ENCODE measurements around the gene RBM4B. TPM values are rescaled to one million over a fixed set of nuclear protein-coding genes. Genes with fewer than 3 reads are reported as not detected.
"Not testable (repeated sequence)": the region's sequence is repeated elsewhere in the genome, so short reads cannot be mapped to it uniquely, and the experiment has no call there.

RBM4B gene
- total RNA-seq, 4 donors from 2014 or later: 10.3 to 13.2 (median 12.2) TPM

DNA sequence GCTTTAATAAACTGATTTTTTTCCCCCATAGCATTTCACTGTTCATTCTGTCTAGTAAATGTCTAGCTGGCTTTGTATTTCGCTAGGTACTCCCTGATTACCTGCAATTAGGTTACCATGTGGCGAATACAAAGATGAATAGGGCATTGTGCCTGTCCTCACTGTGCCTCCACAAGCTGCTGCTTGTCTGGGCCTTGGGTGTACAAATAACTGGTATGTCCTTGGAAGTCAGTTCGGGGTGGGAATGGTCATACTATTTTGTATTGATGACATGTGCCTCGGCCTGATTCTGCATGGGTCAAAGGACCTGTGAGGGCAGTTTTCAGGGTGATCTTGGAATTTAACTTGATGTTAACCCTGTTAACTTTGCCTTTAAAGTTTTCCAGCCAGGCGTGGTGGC is 27.8 kb downstream of the RBM4B start:
- intact Hi-C loops (cut with DNase I): no loop called here
- Histone ChIP-seq H3K27ac (replicated peaks in 1 of 4) (no peak overlapping the region), H3K4me1 (peaks cover 23 to 51% (median 30%) of the 10 kb centered on the region in 4 donors), H3K4me3 (no peak overlapping the region), H3K36me3 (peaks cover 17 to 84% (median 62%) of the 10 kb centered on the region in 4 donors), H3K9me3 (no peaks in the 10 kb centered on the region), H3K27me3 (no peaks in the 10 kb centered on the region)
- 100% methylated on average over 4 of the region's 5 CpGs for WGBS
- TF ChIP-seq, protein P1, sequence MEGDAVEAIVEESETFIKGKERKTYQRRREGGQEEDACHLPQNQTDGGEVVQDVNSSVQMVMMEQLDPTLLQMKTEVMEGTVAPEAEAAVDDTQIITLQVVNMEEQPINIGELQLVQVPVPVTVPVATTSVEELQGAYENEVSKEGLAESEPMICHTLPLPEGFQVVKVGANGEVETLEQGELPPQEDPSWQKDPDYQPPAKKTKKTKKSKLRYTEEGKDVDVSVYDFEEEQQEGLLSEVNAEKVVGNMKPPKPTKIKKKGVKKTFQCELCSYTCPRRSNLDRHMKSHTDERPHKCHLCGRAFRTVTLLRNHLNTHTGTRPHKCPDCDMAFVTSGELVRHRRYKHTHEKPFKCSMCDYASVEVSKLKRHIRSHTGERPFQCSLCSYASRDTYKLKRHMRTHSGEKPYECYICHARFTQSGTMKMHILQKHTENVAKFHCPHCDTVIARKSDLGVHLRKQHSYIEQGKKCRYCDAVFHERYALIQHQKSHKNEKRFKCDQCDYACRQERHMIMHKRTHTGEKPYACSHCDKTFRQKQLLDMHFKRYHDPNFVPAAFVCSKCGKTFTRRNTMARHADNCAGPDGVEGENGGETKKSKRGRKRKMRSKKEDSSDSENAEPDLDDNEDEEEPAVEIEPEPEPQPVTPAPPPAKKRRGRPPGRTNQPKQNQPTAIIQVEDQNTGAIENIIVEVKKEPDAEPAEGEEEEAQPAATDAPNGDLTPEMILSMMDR (IDR thresholded peaks at IDR 0.05): no peak
- TF ChIP-seq POLR2A (IDR thresholded peaks at IDR 0.05; ENCODE audit: low read depth) (no peak), POLR2AphosphoS5 (IDR thresholded peaks at IDR 0.05) (no peak), EP300 (IDR thresholded peaks at IDR 0.05) (no peak)
- no peak for DNase-seq (ENCODE audit: extremely low spot score)

DNA sequence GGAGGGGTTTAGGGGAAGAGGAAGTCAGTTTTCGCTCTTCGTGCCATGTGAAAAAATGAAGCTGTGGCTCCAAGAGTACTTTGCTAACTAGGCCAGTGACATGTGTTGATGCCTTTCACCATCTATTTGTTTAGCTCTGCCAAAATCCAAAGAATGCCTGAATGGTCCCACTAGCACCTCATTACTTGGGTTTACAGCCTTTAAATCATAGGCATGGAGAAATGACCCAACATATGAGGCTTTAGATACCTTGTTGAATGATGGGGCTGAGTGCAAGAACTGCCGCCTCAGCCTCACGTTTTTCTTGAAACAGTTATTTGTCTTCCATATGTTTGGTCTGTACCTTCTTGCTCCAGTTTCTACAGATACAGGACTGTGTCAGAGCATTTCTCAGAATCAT is 30.9 kb downstream of the RBM4B start:
- peak overlapping the region; percentile 16 to 68 (median 48) for H3K27ac ChIP-seq (replicated peaks in 1 of 4)
- intact Hi-C loops (cut with DNase I): no loop called here
- H3K4me3 ChIP-seq: no peak overlapping the region
- H3K36me3 ChIP-seq: peaks cover 29 to 92% (median 77%) of the 10 kb centered on the region in 4 donors
- peaks cover 53 to 82% (median 60%) of the 10 kb centered on the region in 4 donors for H3K4me1 ChIP-seq
- WGBS: 68% methylated on average over 4 of the region's 4 CpGs
- no peak for DNase-seq (ENCODE audit: extremely low spot score)
- TF ChIP-seq, protein P1 (IDR thresholded peaks at IDR 0.05): no peak
- H3K27me3 ChIP-seq: no peaks in the 10 kb centered on the region
- no peaks in the 10 kb centered on the region for H3K9me3 ChIP-seq

DNA sequence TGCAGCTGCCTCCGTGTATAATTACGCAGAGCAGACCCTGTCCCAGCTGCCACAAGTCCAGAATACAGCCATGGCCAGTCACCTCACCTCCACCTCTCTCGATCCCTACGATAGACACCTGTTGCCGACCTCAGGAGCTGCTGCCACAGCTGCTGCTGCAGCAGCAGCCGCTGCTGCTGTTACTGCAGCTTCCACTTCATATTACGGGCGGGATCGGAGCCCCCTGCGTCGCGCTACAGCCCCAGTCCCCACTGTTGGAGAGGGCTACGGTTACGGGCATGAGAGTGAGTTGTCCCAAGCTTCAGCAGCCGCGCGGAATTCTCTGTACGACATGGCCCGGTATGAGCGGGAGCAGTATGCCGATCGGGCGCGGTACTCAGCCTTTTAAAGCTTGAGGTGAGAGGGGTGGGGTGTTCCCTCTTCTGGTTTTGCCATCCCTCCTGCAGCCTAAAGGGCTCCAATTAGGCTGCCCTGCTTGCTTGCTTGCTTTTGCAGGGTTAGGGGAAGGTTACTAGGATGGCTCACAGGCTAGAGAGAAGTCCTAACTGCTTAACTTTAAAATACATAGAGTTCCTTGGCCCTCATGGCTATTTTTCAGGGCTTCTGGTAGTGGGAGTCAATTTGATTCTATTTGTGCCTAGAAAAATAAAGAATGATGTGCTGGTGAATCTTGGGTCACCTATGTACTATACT is 33.8 kb downstream of the RBM4B start:
- Histone ChIP-seq H3K27ac (replicated peaks in 1 of 4) (peak overlapping the region in 3 of 4 donors; percentile 25 to 68 (median 67)), H3K9me3 (no peaks in the 10 kb centered on the region), H3K4me1 (peaks cover 74 to 92% (median 88%) of the 10 kb centered on the region in 4 donors), H3K27me3 (no peaks in the 10 kb centered on the region), H3K4me3 (peak overlapping the region in 1 of 4 donors; percentile 80), H3K36me3 (peaks cover 21 to 92% (median 66%) of the 10 kb centered on the region in 4 donors)
- 93% methylated on average over 12 of the region's 24 CpGs for WGBS
- no peak for DNase-seq (ENCODE audit: extremely low spot score)
- TF ChIP-seq POLR2A (IDR thresholded peaks at IDR 0.05; ENCODE audit: low read depth) (no peak), POLR2AphosphoS5 (IDR thresholded peaks at IDR 0.05) (no peak), EP300 (IDR thresholded peaks at IDR 0.05) (no peak)
- TF ChIP-seq, protein P1 (IDR thresholded peaks at IDR 0.05): no peak
- intact Hi-C loops (cut with DNase I): no loop called here

DNA sequence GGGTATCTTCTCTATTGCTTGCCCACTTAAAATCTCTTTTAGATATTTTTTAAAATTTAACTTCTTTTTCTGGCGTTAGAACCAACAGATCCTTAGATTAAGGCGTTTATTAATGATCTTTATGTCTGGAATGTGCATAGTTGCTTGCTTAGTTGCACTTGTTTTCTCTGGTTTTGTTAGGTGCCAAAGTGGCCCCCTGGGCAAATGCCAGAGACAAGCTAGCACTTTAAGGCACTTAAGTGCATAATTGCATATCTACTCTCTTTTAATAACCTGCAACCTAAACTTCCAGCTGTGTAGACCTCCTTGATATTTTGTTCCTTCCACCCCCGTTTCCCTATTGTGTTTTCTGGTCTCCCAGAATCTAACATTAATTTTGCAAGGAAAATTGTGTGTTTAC is 35.9 kb downstream of the RBM4B start:
- 15% methylated on average over 3 of the region's 3 CpGs for WGBS
- H3K4me1 ChIP-seq: peaks cover 85 to 90% (median 89%) of the 10 kb centered on the region in 4 donors
- no peaks in the 10 kb centered on the region for H3K9me3 ChIP-seq
- no peak for TF ChIP-seq EP300 (IDR thresholded peaks at IDR 0.05)
- TF ChIP-seq, protein P1 (IDR thresholded peaks at IDR 0.05): no peak
- TF ChIP-seq POLR2AphosphoS5 (IDR thresholded peaks at IDR 0.05): no peak
- no peak for TF ChIP-seq POLR2A (IDR thresholded peaks at IDR 0.05; ENCODE audit: low read depth)
- no peaks in the 10 kb centered on the region for H3K27me3 ChIP-seq
- H3K36me3 ChIP-seq: peaks cover 21 to 74% (median 47%) of the 10 kb centered on the region in 4 donors
- H3K27ac ChIP-seq (replicated peaks in 1 of 4): peak overlapping the region; percentile 9 to 93 (median 64)
- intact Hi-C loops (cut with DNase I): no loop called here
- peak overlapping the region; percentile 68 to 88 (median 80) for H3K4me3 ChIP-seq
- no peak for DNase-seq (ENCODE audit: extremely low spot score)

DNA sequence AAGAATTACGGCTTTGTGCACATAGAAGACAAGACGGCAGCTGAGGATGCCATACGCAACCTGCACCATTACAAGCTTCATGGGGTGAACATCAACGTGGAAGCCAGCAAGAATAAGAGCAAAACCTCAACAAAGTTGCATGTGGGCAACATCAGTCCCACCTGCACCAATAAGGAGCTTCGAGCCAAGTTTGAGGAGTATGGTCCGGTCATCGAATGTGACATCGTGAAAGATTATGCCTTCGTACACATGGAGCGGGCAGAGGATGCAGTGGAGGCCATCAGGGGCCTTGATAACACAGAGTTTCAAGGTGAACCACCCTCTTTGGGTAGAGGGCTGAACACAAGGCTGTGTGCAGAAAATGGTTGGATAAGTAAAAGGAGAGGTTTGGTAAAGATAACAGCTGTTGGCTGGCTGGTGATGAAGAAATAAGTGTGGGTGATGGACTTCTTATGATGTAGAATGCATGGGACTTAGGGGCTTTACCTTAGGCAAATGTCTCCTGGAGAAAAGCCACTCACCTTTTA is 37.8 kb downstream of the RBM4B start:
- Histone ChIP-seq H3K36me3 (peaks cover 16 to 55% (median 34%) of the 10 kb centered on the region in 4 donors), H3K4me3 (peak overlapping the region; percentile 68 to 88 (median 80)), H3K27ac (replicated peaks in 1 of 4) (peak overlapping the region; percentile 89 to 93 (median 90)), H3K4me1 (peaks cover 69 to 84% (median 77%) of the 10 kb centered on the region in 4 donors)
- DNase-seq (ENCODE audit: extremely low spot score); intact Hi-C loops (cut with DNase I); H3K27me3 ChIP-seq; H3K9me3 ChIP-seq: not testable (repeated sequence)
- WGBS: 58% methylated on average over 10 of the region's 10 CpGs
